Activated naive CD8-positive, alpha-beta T cell treated with anti-CD3 and anti-CD28 coated beads, Interleukin-2, amount 50 U/mL, for 16 hours (primary cell): ENCODE results near the gene LAIR1.

Source experiments
- DNase-seq: peaks from one replicate; pipeline ENCODE4 v3.0.0-alpha.2; 2020; ENCODE audit warnings: low read depth, low spot score

Gene LAIR1

DNA sequence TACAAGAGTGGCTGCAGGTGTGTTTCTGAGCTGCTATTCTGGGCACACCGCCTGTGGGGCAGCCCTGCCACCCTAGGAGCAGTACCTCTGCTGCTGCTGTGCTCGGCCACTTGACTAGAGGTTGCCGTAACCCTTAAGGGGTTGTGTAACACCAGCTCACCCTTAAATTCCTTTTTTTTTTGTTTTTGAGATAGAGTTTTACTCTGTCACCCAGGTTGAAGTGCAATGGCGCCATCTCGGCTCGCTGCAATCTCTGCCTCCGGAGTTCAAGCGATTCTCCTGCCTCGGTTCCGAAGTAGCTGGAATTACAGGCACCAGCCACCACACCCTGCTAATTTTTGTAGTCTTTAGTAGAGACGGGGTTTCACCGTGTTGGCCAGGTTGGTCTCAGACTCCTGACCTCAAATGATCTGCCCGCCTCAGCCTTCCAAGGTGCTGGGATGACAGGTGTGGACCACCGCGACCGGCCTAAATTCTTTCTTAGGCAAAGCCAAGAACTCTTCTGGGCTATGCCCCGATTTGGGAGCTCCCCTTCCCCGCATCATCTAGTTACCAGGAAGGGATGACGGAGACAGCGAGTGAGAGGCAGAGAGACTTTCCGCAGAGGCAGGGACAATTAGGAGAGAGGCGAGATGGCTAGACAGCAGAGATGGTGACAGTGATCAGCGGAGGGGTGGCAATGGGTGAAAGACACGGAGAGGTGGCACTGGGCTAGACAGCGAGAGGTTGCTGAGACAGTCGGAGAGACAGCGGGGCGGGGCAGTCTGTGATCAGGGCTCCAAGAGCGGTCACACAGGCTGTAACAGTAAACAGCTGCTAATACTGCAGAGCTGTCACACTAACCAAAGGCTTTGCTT is 47.4 kb downstream of the LAIR1 start:
- no peak for DNase-seq

- DNase-seq: no peak
Measured at GRCh38 chr19:54316746-54317107, 48.0 kb downstream of the LAIR1 start.

GRCh38 chr19:54315956-54316355 is 48.8 kb downstream of the LAIR1 start:
- DNase-seq: no peak

DNA sequence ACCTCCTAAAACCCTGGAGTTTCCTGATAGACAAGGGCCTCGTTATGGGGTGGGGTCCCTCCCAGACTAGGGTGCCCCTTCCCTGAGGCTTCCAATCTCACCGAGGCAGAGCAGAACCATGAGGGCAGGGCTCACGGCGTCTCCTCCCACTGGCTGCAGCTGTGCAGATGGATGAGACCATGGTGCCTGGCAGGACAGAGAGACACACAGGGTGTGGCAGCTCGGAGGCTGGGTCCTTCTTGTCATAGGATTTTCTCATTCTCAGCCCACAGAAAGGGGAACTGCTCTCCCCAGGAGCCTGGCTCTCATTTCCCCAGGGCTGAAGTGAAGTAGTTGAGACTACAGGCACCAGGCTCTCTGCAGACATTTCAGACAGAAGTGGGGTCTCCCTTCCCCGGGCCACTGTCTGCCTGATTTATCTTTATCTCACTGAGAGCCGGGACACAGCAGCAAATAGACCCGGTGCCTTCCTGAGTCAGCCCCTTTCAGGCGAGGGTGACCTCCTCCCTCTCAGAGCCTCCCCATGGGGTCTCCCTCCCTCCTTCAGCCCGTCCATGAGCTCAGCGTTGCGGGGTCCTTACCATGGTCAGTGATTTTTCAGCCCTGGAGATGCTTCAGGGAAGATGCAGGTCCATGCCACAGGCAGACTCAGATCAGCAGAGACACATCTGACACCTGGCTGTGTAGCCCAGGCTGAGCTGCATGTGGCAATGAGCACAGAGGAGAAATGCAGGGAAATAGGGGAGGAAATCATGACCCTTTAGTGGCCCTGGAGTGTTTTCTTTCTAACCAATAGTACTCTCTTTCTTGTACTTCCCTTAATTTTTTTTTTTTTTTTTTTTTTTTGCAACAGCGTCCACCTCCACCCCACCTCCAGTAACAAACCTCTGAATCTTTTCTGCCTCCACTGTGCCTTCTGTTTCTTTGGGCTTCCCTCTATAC is 52.0 kb downstream of the LAIR1 start, which contains the start of gene LILRA5:
Gene LILRA5, minus strand, starts transcription at position 731 of the 942 bp plus-strand sequence. Its CDS starts 147 bp downstream, at position 584.
- DNase-seq: no peak

DNA sequence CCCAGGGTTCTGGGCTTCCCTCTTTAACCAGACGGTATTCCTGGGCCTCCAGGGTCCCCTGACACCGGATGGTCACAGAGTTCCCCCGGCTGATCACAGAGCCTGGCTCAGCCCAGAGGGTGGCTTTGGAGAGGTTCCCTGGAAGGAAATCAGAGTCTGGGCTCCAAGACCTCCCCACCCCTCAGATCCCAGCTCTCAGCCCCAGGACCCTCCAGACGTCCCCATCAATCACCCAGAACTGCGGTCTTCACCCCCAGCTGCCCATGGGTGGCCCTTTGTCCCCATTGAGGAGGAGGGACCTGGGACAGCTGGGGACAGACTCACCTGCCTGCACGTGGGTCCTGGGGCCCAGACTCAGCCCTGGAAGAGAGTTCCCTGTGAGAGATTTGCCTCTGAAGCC is 52.7 kb downstream of the LAIR1 start:
- DNase-seq: no peak

DNA sequence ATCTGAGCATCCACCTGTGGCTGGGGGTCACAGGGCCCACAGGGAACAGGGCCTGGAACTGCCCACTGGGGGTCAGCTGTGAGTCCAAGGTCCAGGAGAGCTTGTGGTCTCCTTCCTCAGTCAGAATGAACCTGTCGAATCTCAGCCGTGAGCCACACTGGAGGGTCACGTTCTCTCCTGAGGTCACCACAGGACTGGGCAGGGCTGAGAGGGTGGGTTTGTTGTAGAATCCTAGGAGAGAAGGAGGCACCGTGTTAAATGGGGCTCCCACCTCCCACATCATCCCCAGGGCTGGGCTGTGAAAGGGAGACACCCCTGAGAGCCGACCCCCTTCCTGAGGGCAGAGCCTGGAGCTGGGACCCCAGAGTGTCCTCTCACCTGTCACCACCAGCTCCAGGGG is 53.2 kb downstream of the LAIR1 start:
- no peak for DNase-seq

- no peak for DNase-seq
Measured at GRCh38 chr19:54310543-54310942, 54.2 kb downstream of the LAIR1 start.

GRCh38 chr19:54309811-54310210 is 54.9 kb downstream of the LAIR1 start:
- no peak for DNase-seq

- no peak for DNase-seq
Measured at GRCh38 chr19:54307389-54308020, 57.2 kb downstream of the LAIR1 start.

- no peak for DNase-seq
Measured at GRCh38 chr19:54305141-54305540, 59.6 kb downstream of the LAIR1 start.

DNA sequence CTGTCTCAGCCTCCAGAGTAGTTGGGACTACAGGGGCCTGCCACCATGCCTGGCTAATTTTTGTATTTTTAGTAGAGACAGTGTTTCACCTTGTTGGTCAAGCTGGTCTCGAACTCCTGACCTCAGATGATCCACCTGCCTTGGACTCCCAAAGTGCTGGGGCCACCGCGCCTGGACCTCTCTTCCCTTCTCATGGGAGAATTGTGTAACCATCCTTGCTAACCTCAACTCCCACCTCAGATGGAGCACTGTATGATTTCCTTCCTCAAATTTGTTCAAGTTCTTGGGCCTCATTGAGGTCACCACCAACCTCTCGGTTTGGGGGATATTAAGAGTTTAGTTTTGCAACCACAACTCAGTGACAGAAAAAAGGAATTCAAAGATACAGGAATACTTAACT is 62.5 kb downstream of the LAIR1 start:
- no peak for DNase-seq
